Neutrophil (primary cell): ENCODE results near the gene FGF16.

Source experiments
- H3K27ac ChIP-seq: fragments of 200-600 bp; sonication (generic); 2 replicates; pipeline ENCODE4 v1.5.1; 2016; ENCODE audit warnings: mild to moderate bottlenecking, moderate library complexity
- H3K27me3 ChIP-seq: fragments of 200-600 bp; sonication (generic); 2 replicates; pipeline ENCODE4 v1.6.0; 2016; ENCODE audit warnings: mild to moderate bottlenecking
- H3K36me3 ChIP-seq: fragments of 200-600 bp; sonication (generic); 2 replicates; pipeline ENCODE4 v1.5.1; 2017
- H3K4me1 ChIP-seq, 2 experiments: fragments of 200-600 bp in 1 of 2; sonication (generic) in 1 of 2; 1 replicate in 1 of 2; 2 replicates in 1 of 2; pipeline versions ENCODE4 v1.5.1 to v1.6.1; 2013 to 2016; ENCODE audit warnings: low read depth in 1 of 2, low read length in 1 of 2, mild to moderate bottlenecking in 1 of 2, moderate library complexity in 1 of 2; ENCODE audit not compliant: control insufficient read depth in 1 of 2, insufficient read depth in 1 of 2
- H3K4me3 ChIP-seq, 2 experiments: fragments of 200-600 bp in 1 of 2; sonication (generic) in 1 of 2; 1 replicate in 1 of 2; 2 replicates in 1 of 2; pipeline ENCODE4 v1.5.1; 2013 to 2016; ENCODE audit warnings: low read depth in 1 of 2, low read length in 1 of 2, mild to moderate bottlenecking in 1 of 2, moderate library complexity in 1 of 2
- H3K9me3 ChIP-seq: fragments of 200-600 bp; sonication (generic); 2 replicates; pipeline ENCODE4 v1.5.1; 2016
- TF ChIP-seq, protein P1 (sequence below): fragments of 200-600 bp; sonication (generic); IDR thresholded peaks from 2 replicates; pipeline ENCODE4 v1.5.1; 2016; ENCODE audit warnings: antibody characterized with exemption

The FGF16 gene

DNA sequence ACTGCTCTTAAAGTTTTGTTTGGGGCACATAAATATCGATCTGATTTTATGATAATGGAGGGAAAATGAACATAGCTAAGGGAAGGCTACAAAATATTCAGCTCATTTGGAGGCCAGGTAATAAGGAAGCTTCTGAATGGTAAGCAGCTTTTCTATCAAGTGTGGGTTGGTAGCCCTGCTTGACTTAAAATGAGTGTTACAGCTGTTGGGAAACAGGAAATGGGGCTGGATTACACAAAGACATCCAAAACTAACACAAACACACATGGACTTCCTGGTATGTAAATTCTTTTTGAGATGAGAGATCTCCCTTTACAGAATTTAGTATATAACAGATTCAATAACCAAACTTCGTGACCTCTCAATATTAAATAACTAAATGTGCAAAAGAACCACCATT, 58.0 kb downstream of the FGF16 start:
- TF ChIP-seq, protein P1, sequence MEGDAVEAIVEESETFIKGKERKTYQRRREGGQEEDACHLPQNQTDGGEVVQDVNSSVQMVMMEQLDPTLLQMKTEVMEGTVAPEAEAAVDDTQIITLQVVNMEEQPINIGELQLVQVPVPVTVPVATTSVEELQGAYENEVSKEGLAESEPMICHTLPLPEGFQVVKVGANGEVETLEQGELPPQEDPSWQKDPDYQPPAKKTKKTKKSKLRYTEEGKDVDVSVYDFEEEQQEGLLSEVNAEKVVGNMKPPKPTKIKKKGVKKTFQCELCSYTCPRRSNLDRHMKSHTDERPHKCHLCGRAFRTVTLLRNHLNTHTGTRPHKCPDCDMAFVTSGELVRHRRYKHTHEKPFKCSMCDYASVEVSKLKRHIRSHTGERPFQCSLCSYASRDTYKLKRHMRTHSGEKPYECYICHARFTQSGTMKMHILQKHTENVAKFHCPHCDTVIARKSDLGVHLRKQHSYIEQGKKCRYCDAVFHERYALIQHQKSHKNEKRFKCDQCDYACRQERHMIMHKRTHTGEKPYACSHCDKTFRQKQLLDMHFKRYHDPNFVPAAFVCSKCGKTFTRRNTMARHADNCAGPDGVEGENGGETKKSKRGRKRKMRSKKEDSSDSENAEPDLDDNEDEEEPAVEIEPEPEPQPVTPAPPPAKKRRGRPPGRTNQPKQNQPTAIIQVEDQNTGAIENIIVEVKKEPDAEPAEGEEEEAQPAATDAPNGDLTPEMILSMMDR: no peak
- peaks cover 12 to 13% of the 10 kb centered on the region in 2 experiments for H3K4me1 ChIP-seq
- H3K27me3 ChIP-seq: no peaks in the 10 kb centered on the region
- peaks cover 18% of the 10 kb centered on the region for H3K36me3 ChIP-seq
- H3K4me3 ChIP-seq: no peak overlapping the region
- H3K27ac ChIP-seq: peak overlapping the region; percentile 63
- no peaks in the 10 kb centered on the region for H3K9me3 ChIP-seq
